HEK293 (cell line): ENCODE measurements around the gene GCC2.

ENCODE experiments used
- BCL11B ChIP-seq: fragments of 450-650 bp; formaldehyde crosslinking; IDR thresholded peaks from 2 replicates; pipeline ENCODE4 v1.5.1; 2016; ENCODE audit warnings: low read depth, missing biosample characterization, missing genetic modification characterization
- EGR2 ChIP-seq: fragments of 450-650 bp; formaldehyde crosslinking; IDR thresholded peaks from 2 replicates; pipeline ENCODE4 v1.5.1; 2016; ENCODE audit warnings: low read depth, missing biosample characterization, missing genetic modification characterization
- IKZF3 ChIP-seq: fragments of 450-650 bp; IDR thresholded peaks from 2 replicates; pipeline ENCODE4 v1.5.0; 2018; ENCODE audit warnings: missing biosample characterization, mild to moderate bottlenecking, missing genetic modification characterization, moderate library complexity
- KLF1 ChIP-seq: fragments of 450-650 bp; formaldehyde crosslinking; IDR thresholded peaks from 2 replicates; pipeline ENCODE4 v1.5.1; 2016; ENCODE audit warnings: missing biosample characterization, missing genetic modification characterization
- KLF10 ChIP-seq: fragments of 450-650 bp; IDR thresholded peaks from 2 replicates; pipeline ENCODE4 v1.5.1; 2018; ENCODE audit warnings: missing biosample characterization, mild to moderate bottlenecking, missing genetic modification characterization
- OSR2 ChIP-seq: fragments of 450-650 bp; formaldehyde crosslinking; IDR thresholded peaks from 2 replicates; pipeline ENCODE4 v1.5.1; 2016; ENCODE audit warnings: missing biosample characterization, missing genetic modification characterization
- TRIM28 ChIP-seq: IDR thresholded peaks from 2 replicates; pipeline ENCODE4 v1.6.1; 2011; ENCODE audit warnings: low read length, control low read depth, borderline replicate concordance
- ZBTB7A ChIP-seq: fragments of 450-650 bp; formaldehyde crosslinking; IDR thresholded peaks from 2 replicates; pipeline ENCODE4 v1.5.1; 2016; ENCODE audit warnings: low read depth, missing biosample characterization, missing genetic modification characterization
- ZFP37 ChIP-seq: fragments of 450-650 bp; formaldehyde crosslinking; IDR thresholded peaks from 2 replicates; pipeline ENCODE4 v1.5.1; 2016; ENCODE audit warnings: missing biosample characterization, missing genetic modification characterization
- ZNF10 ChIP-seq: fragments of 450-650 bp; formaldehyde crosslinking; IDR thresholded peaks from 2 replicates; pipeline ENCODE4 v1.5.1; 2017; ENCODE audit warnings: missing biosample characterization, missing genetic modification characterization
- ZNF114 ChIP-seq: fragments of 450-650 bp; formaldehyde crosslinking; IDR thresholded peaks from 2 replicates; pipeline ENCODE4 v1.5.0; 2017; ENCODE audit warnings: missing biosample characterization, missing genetic modification characterization
- ZNF133 ChIP-seq: fragments of 450-650 bp; formaldehyde crosslinking; IDR thresholded peaks from 2 replicates; pipeline ENCODE4 v1.5.1; 2016; ENCODE audit warnings: missing biosample characterization, missing genetic modification characterization
- ZNF174 ChIP-seq: fragments of 450-650 bp; formaldehyde crosslinking; IDR thresholded peaks from 2 replicates; pipeline ENCODE4 v1.5.0; 2017; ENCODE audit warnings: missing biosample characterization, mild to moderate bottlenecking, missing genetic modification characterization
- ZNF221 ChIP-seq: fragments of 450-650 bp; formaldehyde crosslinking; IDR thresholded peaks from 2 replicates; pipeline ENCODE4 v1.5.1; 2017; ENCODE audit warnings: missing biosample characterization, missing genetic modification characterization, borderline replicate concordance
- ZNF248 ChIP-seq: fragments of 450-650 bp; formaldehyde crosslinking; IDR thresholded peaks from 2 replicates; pipeline ENCODE4 v1.5.1; 2017; ENCODE audit warnings: missing biosample characterization, missing genetic modification characterization
- ZNF266 ChIP-seq: fragments of 450-650 bp; formaldehyde crosslinking; IDR thresholded peaks from 2 replicates; pipeline ENCODE4 v1.5.1; 2016; ENCODE audit warnings: missing biosample characterization, missing genetic modification characterization, low read depth
- ZNF274 ChIP-seq, 2 experiments: fragments of 200-500 bp in 1 of 2; fragments of 450-650 bp in 1 of 2; sonication (Bioruptor generic) in 1 of 2; formaldehyde crosslinking in 1 of 2; IDR thresholded peaks; 2 replicates each; pipeline versions ENCODE4 v1.5.1 to v1.6.1; 2014 to 2016; ENCODE audit warnings: borderline replicate concordance in 1 of 2, inconsistent platforms in 1 of 2, low read length in 1 of 2, missing biosample characterization in 1 of 2, missing genetic modification characterization in 1 of 2
- ZNF311 ChIP-seq: fragments of 450-650 bp; formaldehyde crosslinking; IDR thresholded peaks from 2 replicates; pipeline ENCODE4 v1.5.1; 2017; ENCODE audit warnings: missing biosample characterization, missing genetic modification characterization, borderline replicate concordance
- ZNF324 ChIP-seq: fragments of 450-650 bp; formaldehyde crosslinking; IDR thresholded peaks from 2 replicates; pipeline ENCODE4 v1.5.1; 2016; ENCODE audit warnings: missing biosample characterization, missing genetic modification characterization
- ZNF341 ChIP-seq: fragments of 450-650 bp; formaldehyde crosslinking; IDR thresholded peaks from 2 replicates; pipeline ENCODE4; 2016; ENCODE audit warnings: low read depth, missing biosample characterization, missing genetic modification characterization
- ZNF366 ChIP-seq: fragments of 450-650 bp; formaldehyde crosslinking; conservative IDR thresholded peaks from 2 replicates; pipeline ENCODE4 v1.5.1; 2016; ENCODE audit warnings: missing biosample characterization, missing genetic modification characterization
- ZNF37A ChIP-seq: fragments of 450-650 bp; IDR thresholded peaks from 2 replicates; pipeline ENCODE4 v1.5.1; 2018; ENCODE audit warnings: missing biosample characterization, missing genetic modification characterization
- ZNF391 ChIP-seq: fragments of 450-650 bp; formaldehyde crosslinking; IDR thresholded peaks from 2 replicates; pipeline ENCODE4 v1.5.1; 2016; ENCODE audit warnings: low read depth, missing biosample characterization, missing genetic modification characterization, borderline replicate concordance
- ZNF416 ChIP-seq: fragments of 450-650 bp; formaldehyde crosslinking; IDR thresholded peaks from 2 replicates; pipeline ENCODE4 v1.5.1; 2016; ENCODE audit warnings: missing biosample characterization, missing genetic modification characterization
- ZNF426 ChIP-seq: fragments of 450-650 bp; formaldehyde crosslinking; IDR thresholded peaks from 2 replicates; pipeline ENCODE4 v1.5.1; 2017; ENCODE audit warnings: missing biosample characterization, missing genetic modification characterization, mild to moderate bottlenecking, inconsistent platforms, moderate library complexity
- ZNF433 ChIP-seq: fragments of 450-650 bp; formaldehyde crosslinking; IDR thresholded peaks from 2 replicates; pipeline ENCODE4 v1.5.1; 2016; ENCODE audit warnings: missing biosample characterization, missing genetic modification characterization, low read depth
- ZNF837 ChIP-seq: fragments of 450-650 bp; formaldehyde crosslinking; IDR thresholded peaks from 2 replicates; pipeline ENCODE4 v1.5.1; 2016; ENCODE audit warnings: missing biosample characterization, missing genetic modification characterization
- TF ChIP-seq, protein P1 (sequence below): fragments of 450-650 bp; formaldehyde crosslinking; IDR thresholded peaks from 2 replicates; pipeline ENCODE4 v1.5.1; 2016; ENCODE audit warnings: missing biosample characterization, missing genetic modification characterization
- TF ChIP-seq, protein P2 (sequence below): fragments of 450-650 bp; formaldehyde crosslinking; IDR thresholded peaks from 2 replicates; pipeline ENCODE4 v1.5.1; 2017; ENCODE audit warnings: missing biosample characterization, missing genetic modification characterization
- TF ChIP-seq, protein P3 (sequence below): fragments of 450-650 bp; formaldehyde crosslinking; IDR thresholded peaks from 2 replicates; pipeline ENCODE4 v1.5.1; 2016; ENCODE audit warnings: missing biosample characterization, missing genetic modification characterization
- TF ChIP-seq, protein P4 (sequence below): fragments of 450-650 bp; formaldehyde crosslinking; IDR thresholded peaks from 2 replicates; pipeline ENCODE4 v1.5.1; 2016; ENCODE audit warnings: missing biosample characterization, missing genetic modification characterization
- TF ChIP-seq, protein P5 (sequence below): fragments of 450-650 bp; formaldehyde crosslinking; IDR thresholded peaks from 2 replicates; pipeline ENCODE4 v1.5.0; 2017; ENCODE audit warnings: missing biosample characterization, missing genetic modification characterization, borderline replicate concordance

The GCC2 gene

DNA sequence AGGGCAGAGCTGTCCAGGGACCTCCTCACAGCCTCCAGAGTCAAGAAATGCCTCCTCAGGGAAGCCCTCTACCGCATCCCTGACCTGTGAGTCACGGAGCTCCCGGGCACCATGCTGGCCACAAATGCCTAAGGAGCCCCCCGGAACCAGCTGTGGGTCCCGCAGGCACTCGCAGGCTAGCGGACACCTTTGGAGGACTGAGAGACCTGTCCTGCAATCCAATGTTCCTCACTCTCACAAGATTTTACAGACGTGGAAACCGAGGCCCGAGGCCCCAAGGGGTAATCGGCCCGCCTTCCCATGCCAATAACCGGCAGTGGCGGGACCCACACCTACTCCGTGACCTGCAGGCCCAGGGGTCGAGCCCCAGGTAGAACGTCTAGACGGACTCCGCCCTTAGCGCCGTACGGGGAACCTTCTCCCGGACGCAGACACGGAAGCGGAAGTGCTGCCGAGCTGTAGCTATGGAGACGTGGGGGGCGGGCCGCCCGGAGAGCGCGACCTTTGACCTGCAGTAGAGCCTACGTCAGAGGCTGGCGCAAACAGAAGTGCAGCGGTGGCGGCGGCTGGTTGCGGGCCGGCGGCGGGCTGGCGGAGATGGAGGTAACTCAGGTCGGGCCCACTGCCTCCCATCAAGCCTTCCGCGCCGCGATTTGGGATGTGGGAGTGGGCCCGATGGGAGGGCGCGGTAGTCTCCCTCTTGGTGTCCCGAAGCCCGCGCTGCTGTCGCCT lies at the start of gene GCC2 (continued):
- TF ChIP-seq ZNF274 (IDR thresholded peaks at IDR 0.05; ENCODE audit: low read length) (no peak), ZNF274 (tag by site-specific recombination; IDR thresholded peaks at IDR 0.05; ENCODE audit: borderline replicate concordance) (no peak), ZFP37 (tag by site-specific recombination) (0 out of 2 replicates have a peak, but pooled peaks have one; percentile 21), ZNF416 (tag by site-specific recombination) (no peak), ZNF324 (tag by site-specific recombination) (peak; percentile 38; the same call in 1 of the 2 replicates), ZNF221 (tag by site-specific recombination) (no peak), ZNF341 (tag by site-specific recombination) (no peak), ZNF311 (tag by site-specific recombination) (no peak), ZNF837 (tag by site-specific recombination) (no peak), ZNF37A (no peak), ZNF10 (no peak), ZNF426 (tag by site-specific recombination) (no peak), BCL11B (peak; percentile 79; the same call in 1 of the 2 replicates), ZNF114 (no peak), ZNF174 (tag by site-specific recombination) (no peak), OSR2 (tag by site-specific recombination) (peak; percentile 22; the same call in 1 of the 2 replicates), IKZF3 (tag by site-specific recombination) (no peak), ZNF366 (tag by site-specific recombination) (no peak), KLF1 (tag by site-specific recombination) (peak; percentile 75), ZNF266 (tag by site-specific recombination) (no peak), ZNF433 (tag by site-specific recombination) (no peak), ZNF248 (tag by site-specific recombination) (no peak), ZNF391 (0 out of 2 replicates have a peak, but pooled peaks have one; percentile 34), ZBTB7A (tag by site-specific recombination) (no peak), EGR2 (tag by site-specific recombination) (no peak), ZNF133 (tag by site-specific recombination) (no peak), KLF10 (no peak), TRIM28 (no peak)
- TF ChIP-seq, protein P1, sequence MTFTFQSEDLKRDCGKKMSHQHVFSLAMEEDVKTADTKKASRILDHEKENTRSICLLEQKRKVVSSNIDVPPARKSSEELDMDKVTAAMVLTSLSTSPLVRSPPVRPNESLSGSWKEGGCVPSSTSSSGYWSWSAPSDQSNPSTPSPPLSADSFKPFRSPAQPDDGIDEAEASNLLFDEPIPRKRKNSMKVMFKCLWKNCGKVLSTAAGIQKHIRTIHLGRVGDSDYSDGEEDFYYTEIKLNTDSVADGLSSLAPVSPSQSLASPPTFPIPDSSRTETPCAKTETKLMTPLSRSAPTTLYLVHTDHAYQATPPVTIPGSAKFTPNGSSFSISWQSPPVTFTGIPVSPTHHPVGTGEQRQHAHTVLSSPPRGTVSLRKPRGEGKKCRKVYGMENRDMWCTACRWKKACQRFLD (tag by site-specific recombination), result no peak
- TF ChIP-seq, protein P2, sequence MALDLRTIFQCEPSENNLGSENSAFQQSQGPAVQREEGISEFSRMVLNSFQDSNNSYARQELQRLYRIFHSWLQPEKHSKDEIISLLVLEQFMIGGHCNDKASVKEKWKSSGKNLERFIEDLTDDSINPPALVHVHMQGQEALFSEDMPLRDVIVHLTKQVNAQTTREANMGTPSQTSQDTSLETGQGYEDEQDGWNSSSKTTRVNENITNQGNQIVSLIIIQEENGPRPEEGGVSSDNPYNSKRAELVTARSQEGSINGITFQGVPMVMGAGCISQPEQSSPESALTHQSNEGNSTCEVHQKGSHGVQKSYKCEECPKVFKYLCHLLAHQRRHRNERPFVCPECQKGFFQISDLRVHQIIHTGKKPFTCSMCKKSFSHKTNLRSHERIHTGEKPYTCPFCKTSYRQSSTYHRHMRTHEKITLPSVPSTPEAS (tag by site-specific recombination), result no peak
- TF ChIP-seq, protein P3, sequence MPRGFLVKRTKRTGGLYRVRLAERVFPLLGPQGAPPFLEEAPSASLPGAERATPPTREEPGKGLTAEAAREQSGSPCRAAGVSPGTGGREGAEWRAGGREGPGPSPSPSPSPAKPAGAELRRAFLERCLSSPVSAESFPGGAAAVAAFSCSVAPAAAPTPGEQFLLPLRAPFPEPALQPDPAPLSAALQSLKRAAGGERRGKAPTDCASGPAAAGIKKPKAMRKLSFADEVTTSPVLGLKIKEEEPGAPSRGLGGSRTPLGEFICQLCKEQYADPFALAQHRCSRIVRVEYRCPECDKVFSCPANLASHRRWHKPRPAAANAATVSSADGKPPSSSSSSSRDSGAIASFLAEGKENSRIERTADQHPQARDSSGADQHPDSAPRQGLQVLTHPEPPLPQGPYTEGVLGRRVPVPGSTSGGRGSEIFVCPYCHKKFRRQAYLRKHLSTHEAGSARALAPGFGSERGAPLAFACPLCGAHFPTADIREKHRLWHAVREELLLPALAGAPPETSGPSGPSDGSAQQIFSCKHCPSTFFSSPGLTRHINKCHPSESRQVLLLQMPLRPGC, result no peak
- TF ChIP-seq, protein P4, sequence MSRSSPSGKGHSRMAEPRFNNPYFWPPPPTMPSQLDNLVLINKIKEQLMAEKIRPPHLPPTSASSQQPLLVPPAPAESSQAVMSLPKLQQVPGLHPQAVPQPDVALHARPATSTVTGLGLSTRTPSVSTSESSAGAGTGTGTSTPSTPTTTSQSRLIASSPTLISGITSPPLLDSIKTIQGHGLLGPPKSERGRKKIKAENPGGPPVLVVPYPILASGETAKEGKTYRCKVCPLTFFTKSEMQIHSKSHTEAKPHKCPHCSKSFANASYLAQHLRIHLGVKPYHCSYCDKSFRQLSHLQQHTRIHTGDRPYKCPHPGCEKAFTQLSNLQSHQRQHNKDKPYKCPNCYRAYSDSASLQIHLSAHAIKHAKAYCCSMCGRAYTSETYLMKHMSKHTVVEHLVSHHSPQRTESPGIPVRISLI (tag by site-specific recombination), result no peak
- TF ChIP-seq, protein P5, sequence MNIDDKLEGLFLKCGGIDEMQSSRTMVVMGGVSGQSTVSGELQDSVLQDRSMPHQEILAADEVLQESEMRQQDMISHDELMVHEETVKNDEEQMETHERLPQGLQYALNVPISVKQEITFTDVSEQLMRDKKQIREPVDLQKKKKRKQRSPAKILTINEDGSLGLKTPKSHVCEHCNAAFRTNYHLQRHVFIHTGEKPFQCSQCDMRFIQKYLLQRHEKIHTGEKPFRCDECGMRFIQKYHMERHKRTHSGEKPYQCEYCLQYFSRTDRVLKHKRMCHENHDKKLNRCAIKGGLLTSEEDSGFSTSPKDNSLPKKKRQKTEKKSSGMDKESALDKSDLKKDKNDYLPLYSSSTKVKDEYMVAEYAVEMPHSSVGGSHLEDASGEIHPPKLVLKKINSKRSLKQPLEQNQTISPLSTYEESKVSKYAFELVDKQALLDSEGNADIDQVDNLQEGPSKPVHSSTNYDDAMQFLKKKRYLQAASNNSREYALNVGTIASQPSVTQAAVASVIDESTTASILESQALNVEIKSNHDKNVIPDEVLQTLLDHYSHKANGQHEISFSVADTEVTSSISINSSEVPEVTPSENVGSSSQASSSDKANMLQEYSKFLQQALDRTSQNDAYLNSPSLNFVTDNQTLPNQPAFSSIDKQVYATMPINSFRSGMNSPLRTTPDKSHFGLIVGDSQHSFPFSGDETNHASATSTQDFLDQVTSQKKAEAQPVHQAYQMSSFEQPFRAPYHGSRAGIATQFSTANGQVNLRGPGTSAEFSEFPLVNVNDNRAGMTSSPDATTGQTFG, result no peak
